ENCODE results near the gene MREG.
"Not testable (repeated sequence)": the region's sequence is repeated elsewhere in the genome, so short reads cannot be mapped to it uniquely, and the experiment has no call there.

MREG gene

DNA sequence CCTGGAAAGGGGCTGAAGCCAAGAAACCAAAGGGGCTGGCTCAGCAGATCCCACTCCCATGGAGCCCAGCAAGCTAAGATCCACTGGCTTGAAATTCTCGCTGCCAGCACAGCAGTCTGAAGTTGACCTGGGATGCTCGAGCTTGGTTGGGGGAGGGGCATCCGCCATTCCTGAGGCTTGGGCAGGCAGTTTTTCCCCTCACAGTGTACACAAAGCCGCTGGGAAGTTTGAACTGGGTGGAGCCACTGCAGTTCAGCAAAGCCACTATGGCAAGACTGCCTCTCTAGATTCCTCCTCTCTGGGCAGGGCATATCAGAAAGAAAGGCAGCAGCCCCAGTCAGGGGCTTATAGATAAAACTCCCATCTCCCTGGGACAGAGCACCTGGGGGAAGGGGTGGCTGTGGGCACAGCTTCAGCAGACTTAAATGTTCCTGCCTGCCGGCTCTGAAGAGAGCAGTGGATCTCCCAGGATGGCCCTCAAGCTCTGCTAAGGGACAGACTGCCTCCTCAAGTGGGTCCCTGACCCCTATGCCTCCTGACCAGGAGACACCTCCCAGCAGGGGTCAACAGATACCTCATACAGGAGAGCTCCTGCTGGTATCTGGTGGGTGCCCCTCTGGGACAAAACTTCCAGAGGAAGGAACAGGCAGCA is 24.7 kb downstream of the MREG start:
- not testable (repeated sequence) for DNase-seq (ENCODE audit: low read depth in 3 of 3)

DNA sequence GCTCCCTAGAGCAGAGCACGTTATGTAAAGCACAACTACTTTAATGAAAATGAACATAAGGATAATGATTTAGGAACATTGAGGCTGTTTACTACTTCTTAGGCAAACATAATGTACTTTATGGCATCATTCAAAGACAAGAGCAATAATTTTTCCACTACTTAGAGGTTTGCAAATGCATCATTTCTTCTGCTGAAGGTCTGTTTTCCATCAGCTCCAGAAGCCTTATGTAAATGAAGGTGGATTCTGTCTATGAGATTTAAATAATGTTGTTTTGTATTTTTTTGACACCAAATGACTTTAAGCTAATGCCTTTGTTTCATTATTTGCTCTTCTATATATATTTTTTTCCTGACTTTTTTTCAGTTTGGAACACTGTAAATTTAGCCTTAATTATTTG is 28.1 kb downstream of the MREG start:
- DNase-seq (ENCODE audit: low read depth in 3 of 3): no peak

DNA sequence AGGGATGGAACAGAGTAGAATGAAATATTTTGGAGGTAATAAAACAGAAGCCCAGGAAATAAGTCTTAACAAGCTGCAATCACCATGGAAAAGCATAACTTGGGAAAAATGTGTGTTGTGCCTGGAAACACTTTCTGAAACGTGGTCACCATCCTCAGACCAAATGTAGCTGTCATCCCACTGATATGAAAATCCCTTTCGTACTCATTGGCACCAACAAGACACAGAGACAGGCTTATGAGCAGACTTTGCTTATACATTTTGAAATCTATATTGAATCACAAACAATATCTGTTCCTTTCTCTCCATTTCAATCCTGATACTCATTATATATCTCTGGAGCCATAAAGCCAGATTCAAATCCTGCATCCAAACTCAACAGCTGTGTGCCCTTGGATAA is 28.7 kb downstream of the MREG start:
- DNase-seq (ENCODE audit: low read depth in 3 of 3): no peak

DNA sequence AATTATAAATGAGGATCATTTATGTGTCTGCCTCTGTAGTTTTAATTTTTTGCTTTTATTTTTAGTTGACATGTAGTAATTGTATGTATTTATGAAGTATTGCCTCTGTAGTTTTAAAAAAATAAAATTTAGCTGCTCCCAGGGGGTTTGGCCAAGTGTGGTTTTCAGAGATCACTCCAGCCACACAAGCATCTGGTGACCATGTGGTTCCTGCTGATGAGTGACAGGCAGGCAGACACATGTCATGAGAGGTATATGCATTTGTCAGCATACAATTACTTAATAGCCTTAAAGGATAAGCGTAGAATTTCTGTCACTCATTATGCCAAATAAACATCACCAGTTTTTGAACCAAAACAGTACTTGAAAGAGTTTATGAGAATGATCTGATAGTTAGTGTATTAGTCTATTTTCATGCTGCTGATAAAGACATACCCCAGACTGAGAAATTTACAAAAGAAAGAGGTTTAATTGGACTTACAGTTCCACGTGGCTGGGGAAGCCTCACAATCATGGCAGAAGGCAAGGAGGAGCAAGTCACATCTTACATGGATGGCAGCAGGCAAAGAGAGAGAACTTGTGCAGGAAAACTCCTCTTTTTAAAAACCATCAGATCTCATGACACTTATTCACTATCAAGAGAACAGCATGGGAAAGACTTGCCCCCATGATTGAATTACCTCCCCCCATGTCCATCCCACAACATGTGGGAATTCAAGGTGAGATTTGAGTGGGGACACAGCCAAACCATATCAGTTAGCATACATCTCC is 29.6 kb downstream of the MREG start:
- no peak for DNase-seq (ENCODE audit: low read depth in 3 of 3)

DNA sequence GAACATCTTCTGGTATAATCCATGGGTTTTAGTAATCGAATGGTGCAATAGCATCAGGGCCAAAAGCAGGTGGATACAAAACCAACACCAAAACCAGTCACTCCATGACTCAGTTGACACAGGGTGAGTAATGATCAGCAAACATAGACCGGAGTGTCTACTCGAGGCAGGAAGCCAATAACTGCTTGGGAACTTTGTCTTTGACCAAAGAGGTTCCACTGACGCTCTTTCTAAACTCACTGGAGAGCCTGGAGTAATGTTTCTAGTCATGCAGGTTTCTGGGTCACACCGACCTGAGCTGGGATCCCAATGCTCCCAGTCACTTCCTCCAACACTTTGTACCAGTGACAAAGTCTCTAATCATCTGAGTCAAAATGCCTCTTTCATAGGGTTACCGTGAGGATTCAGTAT is 30.9 kb downstream of the MREG start:
- DNase-seq (ENCODE audit: low read depth in 3 of 3): no peak

- DNase-seq (ENCODE audit: low read depth in 3 of 3): no peak
These were observed 32.2 kb downstream of the MREG start for GRCh38 chr2:215981115-215981514.

- DNase-seq (ENCODE audit: low read depth in 3 of 3): no peak
These were observed 33.7 kb downstream of the MREG start for GRCh38 chr2:215979620-215980019.

DNA sequence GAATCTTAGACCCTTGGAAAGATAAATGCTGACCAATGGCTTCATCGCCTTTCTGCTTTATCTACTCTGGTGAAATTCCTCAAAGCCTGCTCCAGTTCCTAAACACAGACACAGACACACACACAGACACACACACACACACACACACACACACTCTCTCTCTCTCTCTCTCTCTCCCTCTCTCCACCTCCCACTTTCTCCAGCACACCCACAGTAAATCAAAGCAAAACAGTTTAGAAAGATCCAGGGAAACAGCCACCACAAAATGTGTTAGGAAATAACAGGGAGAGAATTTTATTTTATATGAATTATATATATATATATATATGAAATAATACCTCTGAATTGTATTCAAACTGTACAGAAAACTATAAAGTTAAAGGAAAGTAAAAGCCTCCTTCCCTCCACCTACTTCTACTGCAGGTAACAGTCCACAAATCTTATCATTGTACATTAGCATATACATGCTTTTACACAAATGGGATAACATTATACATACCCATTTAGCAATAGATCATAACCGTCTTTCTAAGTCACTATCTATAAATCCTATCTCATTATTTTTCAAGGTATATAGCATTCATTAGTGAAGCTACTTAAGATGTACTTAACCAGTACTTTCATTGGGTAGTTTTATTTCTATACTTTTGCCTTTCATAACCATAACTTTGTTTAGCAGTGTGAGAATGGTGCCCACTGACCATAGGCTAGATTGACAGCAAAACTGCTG is 38.5 kb downstream of the MREG start:
- no peak for DNase-seq (ENCODE audit: low read depth in 3 of 3)

GRCh38 chr2:215973954-215974699 is 39.2 kb downstream of the MREG start:
- no peak for DNase-seq (ENCODE audit: low read depth in 3 of 3)

GRCh38 chr2:215973145-215973792 is 40.1 kb downstream of the MREG start:
- no peak for DNase-seq (ENCODE audit: low read depth in 3 of 3)

- DNase-seq (ENCODE audit: low read depth in 3 of 3): no peak
These were observed 41.7 kb downstream of the MREG start for GRCh38 chr2:215971671-215972070.

- DNase-seq (ENCODE audit: low read depth in 3 of 3): not testable (repeated sequence)
These were observed 42.5 kb downstream of the MREG start for GRCh38 chr2:215970894-215971293.

DNA sequence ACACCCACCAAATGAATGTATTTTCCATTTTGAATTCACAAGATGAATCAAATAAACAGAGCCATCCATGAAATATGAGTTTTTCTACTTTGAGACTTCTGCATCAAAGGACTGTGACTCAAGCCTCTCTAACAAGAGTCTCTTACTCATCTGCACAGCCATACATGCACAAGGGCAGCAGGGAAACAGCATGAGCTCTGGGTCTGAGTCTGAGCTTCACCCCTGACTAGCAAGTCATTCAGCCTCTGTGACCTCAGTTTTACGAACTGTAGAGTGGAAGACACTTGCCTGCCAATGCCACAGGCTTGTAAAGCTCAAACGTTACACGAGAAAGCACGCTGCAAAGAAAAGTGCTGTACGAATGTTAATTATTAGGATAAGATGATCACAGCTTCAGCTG is 42.9 kb downstream of the MREG start:
- DNase-seq (ENCODE audit: low read depth in 3 of 3): no peak

- DNase-seq (ENCODE audit: low read depth in 3 of 3): no peak
These were observed 44.1 kb downstream of the MREG start for GRCh38 chr2:215969131-215969841.

DNA sequence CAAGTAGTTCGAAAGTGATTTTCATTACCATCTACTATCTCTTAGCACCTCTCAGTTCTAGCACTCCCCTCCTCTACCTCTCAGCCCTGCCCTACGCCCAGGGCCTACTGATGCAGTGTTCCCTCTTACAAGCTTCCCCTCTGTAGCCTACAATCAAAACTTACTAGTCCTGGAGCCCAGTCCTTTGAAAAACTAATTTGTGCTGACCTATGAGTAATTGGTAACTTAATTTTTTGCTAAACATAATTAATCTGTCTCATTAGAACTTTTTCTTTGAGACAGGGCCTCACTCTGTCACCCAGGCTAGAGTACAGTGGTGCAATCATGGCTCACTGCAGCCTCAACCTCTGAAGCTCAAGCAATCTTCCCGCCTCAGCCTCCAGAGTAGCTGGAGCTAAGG is 44.9 kb downstream of the MREG start:
- DNase-seq (ENCODE audit: low read depth in 3 of 3): no peak

DNA sequence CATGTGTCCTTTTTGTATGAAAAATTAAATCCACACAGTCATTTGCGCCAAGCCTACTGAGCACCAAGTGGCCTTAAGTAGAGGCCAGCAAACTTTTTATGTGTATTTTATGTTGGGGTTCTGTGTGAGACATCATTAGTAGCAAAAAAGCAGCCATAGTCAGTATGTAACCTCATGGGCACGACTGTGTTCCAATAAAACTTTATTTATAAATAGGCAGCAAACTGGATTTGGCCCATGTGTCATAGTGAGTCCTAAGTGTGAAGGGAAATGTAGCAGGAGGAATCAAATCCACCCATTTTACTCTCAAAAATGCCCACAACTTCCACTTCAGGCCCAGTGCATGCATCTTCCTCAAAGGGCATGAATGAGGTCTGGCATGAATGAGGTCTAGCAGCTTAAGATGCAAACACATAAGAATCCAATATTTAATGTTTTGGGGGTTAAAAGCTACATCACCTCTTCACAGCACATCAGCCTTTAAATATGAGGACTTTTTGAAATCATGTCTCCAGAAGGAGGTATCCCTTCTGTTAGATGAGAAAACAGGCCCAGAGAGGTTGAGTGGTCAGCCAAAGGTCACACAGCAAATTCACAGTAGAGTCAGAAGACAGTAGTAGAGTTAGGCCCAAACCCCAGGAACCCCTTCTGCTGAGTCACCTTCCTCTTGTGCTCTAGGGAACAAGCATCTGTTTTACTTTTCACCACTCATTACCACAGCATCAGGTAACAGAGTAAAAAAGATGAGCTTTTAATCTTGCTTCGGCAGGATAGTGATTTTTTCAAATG is 45.6 kb downstream of the MREG start:
- no peak for DNase-seq (ENCODE audit: low read depth in 3 of 3)

- no peak for DNase-seq (ENCODE audit: low read depth in 3 of 3)
These were observed 46.4 kb downstream of the MREG start for GRCh38 chr2:215966951-215967350.

DNA sequence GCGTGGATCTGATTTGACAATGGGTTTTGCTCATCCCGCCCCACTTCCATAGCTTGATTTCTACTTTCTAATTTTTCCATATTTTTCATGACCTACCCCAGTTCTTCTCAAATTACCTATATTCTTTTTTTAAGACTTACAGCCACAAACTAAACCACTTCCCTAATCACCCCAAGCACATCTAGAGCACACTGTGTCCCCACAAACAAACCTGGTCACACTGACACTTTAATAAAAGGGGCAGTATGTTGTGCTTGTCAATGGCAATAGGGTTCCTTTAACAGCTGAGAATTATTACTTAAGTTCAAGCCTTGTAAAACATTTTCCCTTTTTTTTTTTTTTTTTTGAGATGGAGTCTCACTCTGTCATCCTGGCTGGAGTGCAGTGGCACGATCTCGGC is 47.1 kb downstream of the MREG start:
- no peak for DNase-seq (ENCODE audit: low read depth in 3 of 3)

GRCh38 chr2:215965532-215966165 is 47.7 kb downstream of the MREG start:
- no peak for DNase-seq (ENCODE audit: low read depth in 3 of 3)

- no peak for DNase-seq (ENCODE audit: low read depth in 3 of 3)
These were observed 51.4 kb downstream of the MREG start for GRCh38 chr2:215961981-215962380.

Measured in stimulated activated CD4-positive, alpha-beta T cell treated with anti-CD3 and anti-CD28 coated beads, TNF-alpha, amount 100 ng/mL, for 4 hours (primary cell).